Measurements from ENCODE around the gene BRD4. TPM values are rescaled to one million over a fixed set of nuclear protein-coding genes. Genes with fewer than 3 reads are reported as not detected.

The BRD4 gene
- polyA plus RNA-seq, 1 donor from 2014 or later, result 3.6 TPM

- H3K27ac ChIP-seq (ENCODE audit: low read length), result no peak overlapping the region
- no peak overlapping the region for H2AFZ ChIP-seq (ENCODE audit: low read depth, low read length)
- H3K9me2 ChIP-seq (ENCODE audit: insufficient read depth, low read length), result no peaks in the 10 kb centered on the region
- no peak overlapping the region for H3K4me2 ChIP-seq (ENCODE audit: low read length)
- H3K9ac ChIP-seq (ENCODE audit: low read length), result no peak overlapping the region
- no peaks in the 10 kb centered on the region for H4K20me1 ChIP-seq (ENCODE audit: insufficient read depth)
- no peaks in the 10 kb centered on the region for H3F3A ChIP-seq (ENCODE audit: insufficient read depth, low read length, poor library complexity, severe bottlenecking)
- H3K79me2 ChIP-seq (replicated peaks; ENCODE audit: insufficient read depth, low read length), result no peaks in the 10 kb centered on the region
- TF ChIP-seq REST (IDR thresholded peaks at IDR 0.05; ENCODE audit: borderline replicate concordance) (no peak), SMC3 (conservative IDR thresholded peaks at IDR 0.05; ENCODE audit: poor library complexity) (no peak), POLR2AphosphoS5 (IDR thresholded peaks at IDR 0.05) (no peak), RAD21 (conservative IDR thresholded peaks at IDR 0.05) (no peak), EP300 (conservative IDR thresholded peaks at IDR 0.05; ENCODE audit: poor library complexity, severe bottlenecking) (no peak), CTCF (IDR thresholded peaks at IDR 0.05; ENCODE audit: poor library complexity, severe bottlenecking) (no peak), EZH2 (IDR thresholded peaks at IDR 0.05; ENCODE audit: borderline replicate concordance, insufficient read depth, low read length, poor library complexity, severe bottlenecking) (no peak), TAF1 (IDR thresholded peaks at IDR 0.05; ENCODE audit: low read depth) (no peak)
- no peak overlapping the region for H3K4me3 ChIP-seq (ENCODE audit: low read length)
- no peaks in the 10 kb centered on the region for H3K27me3 ChIP-seq (ENCODE audit: insufficient read depth, low read depth, low read length)
- H3K36me3 ChIP-seq (ENCODE audit: insufficient read depth, low read length), result peaks cover 4% of the 10 kb centered on the region
- no peaks in the 10 kb centered on the region for H3K9me3 ChIP-seq (ENCODE audit: low read length)
Measured at GRCh38 chr19:15248106-15248505, 84.2 kb downstream of the BRD4 start.

- no peaks in the 10 kb centered on the region for H3K9me3 ChIP-seq (ENCODE audit: low read length)
- H3K4me3 ChIP-seq (ENCODE audit: low read length), result no peak overlapping the region
- no peak overlapping the region for H3K9ac ChIP-seq (ENCODE audit: low read length)
- H3K36me3 ChIP-seq (ENCODE audit: insufficient read depth, low read length), result peaks cover 4% of the 10 kb centered on the region
- H3K4me2 ChIP-seq (ENCODE audit: low read length), result no peak overlapping the region
- no peak overlapping the region for H3K27ac ChIP-seq (ENCODE audit: low read length)
- no peaks in the 10 kb centered on the region for H3K79me2 ChIP-seq (replicated peaks; ENCODE audit: insufficient read depth, low read length)
- no peaks in the 10 kb centered on the region for H3K9me2 ChIP-seq (ENCODE audit: insufficient read depth, low read length)
- H4K20me1 ChIP-seq (ENCODE audit: insufficient read depth), result no peaks in the 10 kb centered on the region
- no peak overlapping the region for H2AFZ ChIP-seq (ENCODE audit: low read depth, low read length)
- TF ChIP-seq POLR2AphosphoS5 (IDR thresholded peaks at IDR 0.05), result no peak
- no peak for TF ChIP-seq RAD21 (conservative IDR thresholded peaks at IDR 0.05)
- no peak for TF ChIP-seq EZH2 (IDR thresholded peaks at IDR 0.05; ENCODE audit: borderline replicate concordance, insufficient read depth, low read length, poor library complexity, severe bottlenecking)
- no peak for TF ChIP-seq EP300 (conservative IDR thresholded peaks at IDR 0.05; ENCODE audit: poor library complexity, severe bottlenecking)
- TF ChIP-seq MXI1 (conservative IDR thresholded peaks at IDR 0.05; ENCODE audit: poor library complexity, severe bottlenecking), result no peak
- no peak for TF ChIP-seq CTCF (IDR thresholded peaks at IDR 0.05; ENCODE audit: poor library complexity, severe bottlenecking)
- no peak for TF ChIP-seq TAF1 (IDR thresholded peaks at IDR 0.05; ENCODE audit: low read depth)
- TF ChIP-seq SMC3 (conservative IDR thresholded peaks at IDR 0.05; ENCODE audit: poor library complexity), result no peak
- no peak for TF ChIP-seq REST (IDR thresholded peaks at IDR 0.05; ENCODE audit: borderline replicate concordance)
- no peaks in the 10 kb centered on the region for H3K27me3 ChIP-seq (ENCODE audit: insufficient read depth, low read depth, low read length)
- H3F3A ChIP-seq (ENCODE audit: insufficient read depth, low read length, poor library complexity, severe bottlenecking), result no peaks in the 10 kb centered on the region
Measured at GRCh38 chr19:15247107-15248014, 85.0 kb downstream of the BRD4 start.

Measured in neural cell (in vitro differentiated cells).